Endodermal cell (in vitro differentiated cells): ENCODE results near the gene ATP5F1E. TPM values are rescaled to one million over a fixed set of nuclear protein-coding genes. Genes with fewer than 3 reads are reported as not detected.

Experiments
- DNase-seq: peaks from one replicate; pipeline ENCODE4 v3.0.0-alpha.2; 2017
- H3K27ac ChIP-seq: 2 replicates; pipeline ENCODE4 v1.5.1; 2013; ENCODE audit warnings: mild to moderate bottlenecking, low read depth, low read length, moderate library complexity
- H3K27me3 ChIP-seq: 2 replicates; pipeline ENCODE4 v1.6.1; 2013; ENCODE audit warnings: mild to moderate bottlenecking, low read length, moderate library complexity; ENCODE audit not compliant: insufficient read depth, control insufficient read depth, poor library complexity, severe bottlenecking
- H3K36me3 ChIP-seq: 2 replicates; pipeline ENCODE4 v1.7.0; 2013; ENCODE audit warnings: mild to moderate bottlenecking, low read length, moderate library complexity; ENCODE audit not compliant: control insufficient read depth, insufficient read depth
- H3K4me1 ChIP-seq: one replicate; pipeline ENCODE4 v1.7.0; 2013; ENCODE audit warnings: low read length; ENCODE audit not compliant: control insufficient read depth, insufficient read depth
- H3K4me3 ChIP-seq: 2 replicates; pipeline ENCODE4 v1.5.1; 2013; ENCODE audit warnings: mild to moderate bottlenecking, low read length, moderate library complexity
- H3K9ac ChIP-seq: 2 replicates; pipeline ENCODE4 v1.6.1; 2013; ENCODE audit warnings: mild to moderate bottlenecking, low read length, moderate library complexity; ENCODE audit not compliant: poor library complexity, severe bottlenecking; ENCODE audit errors: extremely low read depth
- H3K9me3 ChIP-seq: 2 replicates; pipeline ENCODE4 v1.6.1; 2013; ENCODE audit warnings: mild to moderate bottlenecking, low read length, moderate library complexity; ENCODE audit not compliant: control insufficient read depth
- H3K27ac Mint-ChIP-seq: 2 replicates; pipeline ENCODE4 v1.8.0; 2020; ENCODE audit warnings: mixed read lengths
- H3K27me3 Mint-ChIP-seq: 2 replicates; pipeline ENCODE4 v1.8.0; 2021; ENCODE audit warnings: mild to moderate bottlenecking, mixed read lengths; ENCODE audit not compliant: insufficient read depth
- H3K36me3 Mint-ChIP-seq: 2 replicates; pipeline ENCODE4 v1.8.0; 2020; ENCODE audit warnings: low read depth, mixed read lengths
- H3K4me1 Mint-ChIP-seq: 2 replicates; pipeline ENCODE4 v1.8.0; 2020; ENCODE audit warnings: mixed read lengths
- H3K4me3 Mint-ChIP-seq: 2 replicates; pipeline ENCODE4 v1.8.0; 2020; ENCODE audit warnings: mild to moderate bottlenecking, moderate library complexity, mixed read lengths
- H3K9me3 Mint-ChIP-seq: 2 replicates; pipeline ENCODE4 v1.8.0; 2020; ENCODE audit warnings: mild to moderate bottlenecking, mixed read lengths
- WGBS, 2 experiments: methylation state at CpG; one replicate each; pipeline versions ENCODE4 v1.1.5 to v1.1.7; 2013; ENCODE audit warnings: missing lambda C conversion rate in 2 of 2, mixed read lengths in 1 of 2; ENCODE audit not compliant: insufficient coverage in 1 of 2, insufficient read length in 1 of 2; 5-methylcytosine and 5-hydroxymethylcytosine counted together
- total RNA-seq, 2 donors: library from RNA; stranded (reverse); fragmentation: NEBNext Ultra II Directional in 1 of 2; extraction: Animal tissue kit (Norgen Biotek cat#: 25700) in 1 of 2; gene quantifications; 2 replicates in 1 of 2; 3 replicates in 1 of 2; pipeline ENCODE4 v1.2.1, GENCODE V29; 2021
- TF ChIP-seq, protein P1 (sequence below): fragments of 200-600 bp; sonication (generic); conservative IDR thresholded peaks from 2 replicates; pipeline ENCODE4 v1.5.0; 2021; ENCODE audit warnings: antibody characterized with exemption, mild to moderate bottlenecking

The ATP5F1E gene
- total RNA-seq, 2 donors from 2014 or later = 52.6 to 62.6 TPM

DNA sequence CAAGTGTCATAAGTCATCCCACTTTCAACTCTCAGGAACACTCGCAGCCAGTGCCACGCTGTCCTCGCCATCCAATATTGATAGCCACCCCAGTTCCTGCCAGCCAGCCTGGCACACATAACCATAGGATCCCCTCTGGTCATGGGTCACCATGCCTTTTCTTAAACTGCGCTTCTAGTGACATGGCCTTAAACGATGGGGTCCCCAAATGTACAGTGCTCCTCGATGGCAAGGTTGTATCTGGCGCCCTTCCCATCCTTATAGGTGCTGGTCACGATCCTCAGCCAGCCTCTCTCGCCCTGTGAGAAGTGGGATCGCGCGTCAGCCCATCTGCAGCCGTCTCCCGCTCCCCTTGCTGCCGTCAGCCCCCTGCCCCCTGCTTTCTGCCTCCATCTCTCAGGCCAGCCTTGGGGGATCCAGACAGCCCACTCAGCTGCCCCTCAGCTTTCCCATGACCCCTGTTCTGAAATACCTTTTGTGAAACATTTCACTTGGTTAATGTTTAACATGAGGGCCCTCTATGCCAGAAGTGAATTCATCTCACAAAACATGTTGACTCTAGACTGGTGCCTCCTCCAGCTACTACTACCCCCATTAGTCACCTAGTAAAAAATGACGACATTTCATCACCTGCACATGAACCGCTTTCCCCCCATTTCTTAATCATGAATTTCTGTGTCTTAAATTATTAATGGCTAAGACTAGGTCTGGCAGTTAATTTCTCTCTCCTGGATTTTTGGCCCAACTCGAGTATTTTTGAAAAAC lies 36.5 kb downstream of the ATP5F1E start:
- H3K4me1 Mint-ChIP-seq = no peaks in the 10 kb centered on the region
- Histone ChIP-seq H3K27me3 (no peaks in the 10 kb centered on the region), H3K9me3 (no peaks in the 10 kb centered on the region), H3K9ac (no peak overlapping the region), H3K4me1 (no peaks in the 10 kb centered on the region), H3K27ac (no peak overlapping the region), H3K4me3 (no peak overlapping the region), H3K36me3 (peaks cover 62% of the 10 kb centered on the region)
- no peak overlapping the region for H3K4me3 Mint-ChIP-seq
- 92 to 95% methylated on average over 14 to 18 of the region's 18 CpGs for WGBS, 2 experiments
- TF ChIP-seq, protein P1, sequence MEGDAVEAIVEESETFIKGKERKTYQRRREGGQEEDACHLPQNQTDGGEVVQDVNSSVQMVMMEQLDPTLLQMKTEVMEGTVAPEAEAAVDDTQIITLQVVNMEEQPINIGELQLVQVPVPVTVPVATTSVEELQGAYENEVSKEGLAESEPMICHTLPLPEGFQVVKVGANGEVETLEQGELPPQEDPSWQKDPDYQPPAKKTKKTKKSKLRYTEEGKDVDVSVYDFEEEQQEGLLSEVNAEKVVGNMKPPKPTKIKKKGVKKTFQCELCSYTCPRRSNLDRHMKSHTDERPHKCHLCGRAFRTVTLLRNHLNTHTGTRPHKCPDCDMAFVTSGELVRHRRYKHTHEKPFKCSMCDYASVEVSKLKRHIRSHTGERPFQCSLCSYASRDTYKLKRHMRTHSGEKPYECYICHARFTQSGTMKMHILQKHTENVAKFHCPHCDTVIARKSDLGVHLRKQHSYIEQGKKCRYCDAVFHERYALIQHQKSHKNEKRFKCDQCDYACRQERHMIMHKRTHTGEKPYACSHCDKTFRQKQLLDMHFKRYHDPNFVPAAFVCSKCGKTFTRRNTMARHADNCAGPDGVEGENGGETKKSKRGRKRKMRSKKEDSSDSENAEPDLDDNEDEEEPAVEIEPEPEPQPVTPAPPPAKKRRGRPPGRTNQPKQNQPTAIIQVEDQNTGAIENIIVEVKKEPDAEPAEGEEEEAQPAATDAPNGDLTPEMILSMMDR = no peak
- H3K27ac Mint-ChIP-seq = peak overlapping the region; percentile 39
- H3K36me3 Mint-ChIP-seq = peaks cover 83% of the 10 kb centered on the region
- no peak for DNase-seq
- no peaks in the 10 kb centered on the region for H3K9me3 Mint-ChIP-seq
- no peaks in the 10 kb centered on the region for H3K27me3 Mint-ChIP-seq

DNA sequence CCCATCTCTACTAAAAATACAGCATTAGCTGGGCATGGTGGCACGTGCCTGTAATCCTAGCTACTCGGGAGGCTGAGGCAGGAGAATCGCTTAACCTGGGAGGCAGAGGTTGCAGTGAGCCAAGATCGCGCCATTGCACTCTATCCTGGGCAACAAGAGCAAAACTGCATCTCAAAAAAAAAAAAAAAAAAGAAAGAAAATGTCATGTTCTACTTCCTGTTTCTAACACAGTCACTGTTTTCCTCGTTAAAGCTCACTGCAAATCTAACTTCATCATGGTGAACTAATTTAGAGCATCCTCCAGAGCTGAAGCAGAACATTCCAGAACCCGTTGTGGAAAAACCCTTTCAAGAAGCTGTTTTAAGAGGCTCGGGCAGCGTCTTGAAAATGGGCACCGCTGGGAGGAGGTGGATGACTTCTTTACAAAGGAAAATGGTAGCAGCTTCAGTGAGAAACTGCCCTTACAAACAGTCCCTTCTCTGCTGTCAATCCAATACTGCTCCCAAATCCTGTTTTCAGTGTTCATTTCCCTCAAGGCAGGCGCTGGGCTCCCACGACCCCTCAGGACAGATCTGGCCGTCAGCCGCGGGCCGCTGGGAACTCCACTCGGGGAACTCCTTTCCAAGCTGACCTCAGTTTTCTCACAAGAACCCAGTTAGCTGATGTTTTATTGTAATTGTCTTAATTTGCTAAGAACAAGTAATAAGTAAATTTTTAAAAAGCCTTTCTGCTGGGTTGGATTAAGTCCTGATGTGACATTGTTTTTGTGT lies 37.6 kb downstream of the ATP5F1E start:
- no peaks in the 10 kb centered on the region for H3K9me3 Mint-ChIP-seq
- WGBS, 2 experiments = 94% methylated on average over 15 to 17 of the region's 17 CpGs
- no peak overlapping the region for H3K27ac Mint-ChIP-seq
- Histone ChIP-seq H3K4me3 (no peak overlapping the region), H3K9me3 (no peaks in the 10 kb centered on the region), H3K36me3 (peaks cover 70% of the 10 kb centered on the region), H3K27ac (no peak overlapping the region), H3K9ac (no peak overlapping the region), H3K4me1 (no peaks in the 10 kb centered on the region), H3K27me3 (no peaks in the 10 kb centered on the region)
- TF ChIP-seq, protein P1 = no peak
- no peaks in the 10 kb centered on the region for H3K27me3 Mint-ChIP-seq
- DNase-seq = peak; percentile 21
- peaks cover 83% of the 10 kb centered on the region for H3K36me3 Mint-ChIP-seq
- H3K4me3 Mint-ChIP-seq = no peak overlapping the region
- no peaks in the 10 kb centered on the region for H3K4me1 Mint-ChIP-seq

DNA sequence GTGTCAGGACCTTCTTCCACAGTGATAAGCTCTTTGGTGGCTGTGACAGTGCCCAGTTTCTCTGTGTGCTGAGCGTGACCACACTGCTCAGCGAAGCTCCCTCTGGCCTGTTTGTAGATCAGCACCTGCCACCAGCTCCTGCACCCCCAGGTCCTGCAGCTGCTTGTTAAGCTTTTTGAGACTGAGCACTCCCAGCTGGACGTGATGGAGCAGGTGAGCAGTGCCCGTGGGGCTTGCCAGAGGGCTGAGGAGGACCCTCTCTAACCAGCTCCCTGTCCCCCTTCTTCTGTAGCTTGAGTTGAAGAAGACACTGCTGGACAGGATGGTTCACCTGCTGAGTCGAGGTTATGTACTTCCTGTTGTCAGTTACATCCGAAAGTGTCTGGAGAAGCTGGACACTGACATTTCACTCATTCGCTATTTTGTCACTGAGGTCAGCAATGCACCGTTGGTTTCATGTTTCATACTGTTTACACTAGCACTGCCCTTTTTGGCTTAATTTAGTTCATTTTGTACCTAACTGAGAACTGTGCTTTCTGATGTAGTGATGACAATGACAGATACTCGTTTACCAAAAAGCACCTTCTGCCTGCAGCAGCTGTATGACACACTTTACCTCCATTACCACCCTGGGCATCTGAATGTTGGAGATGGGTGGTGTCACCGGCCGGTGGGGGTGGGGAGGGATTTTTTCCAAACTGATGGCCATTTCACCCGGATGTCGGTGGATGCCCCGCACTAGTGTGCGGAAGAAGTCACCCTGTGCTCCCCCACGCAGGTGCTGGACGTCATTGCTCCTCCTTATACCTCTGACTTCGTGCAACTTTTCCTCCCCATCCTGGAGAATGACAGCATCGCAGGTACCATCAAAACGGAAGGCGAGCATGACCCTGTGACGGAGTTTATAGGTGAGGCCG lies 38.5 kb downstream of the ATP5F1E start:
- no peaks in the 10 kb centered on the region for H3K4me1 Mint-ChIP-seq
- Histone ChIP-seq H3K4me1 (no peaks in the 10 kb centered on the region), H3K9me3 (no peaks in the 10 kb centered on the region), H3K36me3 (peaks cover 80% of the 10 kb centered on the region), H3K27ac (no peak overlapping the region), H3K4me3 (no peak overlapping the region), H3K27me3 (no peaks in the 10 kb centered on the region), H3K9ac (no peak overlapping the region)
- TF ChIP-seq, protein P1 = no peak
- no peaks in the 10 kb centered on the region for H3K27me3 Mint-ChIP-seq
- H3K9me3 Mint-ChIP-seq = no peaks in the 10 kb centered on the region
- 95 to 98% methylated on average over 17 to 22 of the region's 23 CpGs for WGBS, 2 experiments
- DNase-seq = peak; percentile 32
- no peak overlapping the region for H3K27ac Mint-ChIP-seq
- peaks cover 84% of the 10 kb centered on the region for H3K36me3 Mint-ChIP-seq
- H3K4me3 Mint-ChIP-seq = no peak overlapping the region
